NCI-H128 (cell line): Measurements from ENCODE around the gene TXNDC8.
"Not testable (repeated sequence)": the region's sequence is repeated elsewhere in the genome, so short reads cannot be mapped to it uniquely, and the experiment has no call there.

Experiments used
- DNase-seq: peaks from one replicate; lab custom pipeline; 2025; ENCODE audit not compliant: unreplicated experiment; lab: John Stamatoyannopoulos, UW

The TXNDC8 gene

DNA sequence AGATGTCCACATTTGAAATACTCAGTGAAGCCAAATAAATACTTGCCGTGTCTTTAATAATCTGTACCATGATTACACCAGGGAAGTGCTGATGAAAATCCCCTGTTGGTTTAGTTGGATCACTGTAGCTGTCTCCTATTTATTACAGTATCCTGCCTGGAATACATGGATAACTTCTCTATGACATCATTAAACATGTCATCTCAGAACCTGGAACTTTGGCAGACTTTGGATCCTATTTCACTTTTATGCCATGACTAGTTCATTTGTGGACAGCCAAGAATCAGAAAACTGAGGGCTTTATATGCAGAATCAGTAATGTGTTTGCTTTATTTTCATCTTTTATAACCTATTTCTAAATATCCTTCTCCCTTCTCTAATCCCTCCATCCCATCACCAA, at the start of gene TXNDC8:
Gene TXNDC8 (minus strand): TSS at position 137 of the 400 bp plus-strand sequence.
- no peak for DNase-seq

DNA sequence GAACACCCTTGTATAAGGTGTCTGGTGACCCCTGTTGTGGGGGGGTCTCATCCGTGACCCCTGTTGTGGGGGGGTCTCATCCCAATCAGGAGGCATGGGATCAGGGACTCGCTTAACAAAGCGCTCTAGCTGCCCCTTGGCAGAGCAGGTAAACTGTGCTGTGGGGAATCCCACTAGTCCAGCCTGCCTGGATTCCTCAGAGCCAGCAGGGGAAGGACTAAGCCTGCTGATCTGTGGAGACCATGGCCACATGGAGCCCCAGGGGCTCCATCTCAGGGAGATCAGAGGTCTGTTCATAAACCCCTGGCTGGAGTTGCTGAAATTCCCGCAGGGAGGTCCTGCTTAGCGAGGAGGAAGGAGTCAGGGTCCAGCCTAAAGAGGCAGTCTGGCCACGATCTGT, 45.8 kb upstream of the TXNDC8 start:
- DNase-seq, result no peak

DNA sequence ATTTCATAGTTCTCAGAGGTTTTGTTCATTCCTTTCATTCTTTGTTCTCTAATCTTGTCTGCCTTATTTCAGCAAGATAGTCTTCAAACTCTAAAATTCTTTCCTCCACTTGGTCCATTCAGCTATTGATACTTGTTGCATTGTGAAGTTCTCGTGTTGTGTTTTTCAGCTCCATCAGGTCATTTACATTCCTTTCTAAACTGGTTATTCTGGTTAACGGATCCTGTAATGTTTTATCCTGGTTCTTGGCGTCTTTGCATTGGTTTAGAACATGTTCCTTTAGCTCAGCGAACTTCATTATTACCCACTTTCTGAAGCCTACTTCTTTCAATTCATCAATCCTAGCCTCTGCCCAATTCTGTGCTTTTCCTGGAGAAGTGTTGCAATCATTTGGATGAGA, 45.1 kb upstream of the TXNDC8 start:
- DNase-seq, result no peak

DNA sequence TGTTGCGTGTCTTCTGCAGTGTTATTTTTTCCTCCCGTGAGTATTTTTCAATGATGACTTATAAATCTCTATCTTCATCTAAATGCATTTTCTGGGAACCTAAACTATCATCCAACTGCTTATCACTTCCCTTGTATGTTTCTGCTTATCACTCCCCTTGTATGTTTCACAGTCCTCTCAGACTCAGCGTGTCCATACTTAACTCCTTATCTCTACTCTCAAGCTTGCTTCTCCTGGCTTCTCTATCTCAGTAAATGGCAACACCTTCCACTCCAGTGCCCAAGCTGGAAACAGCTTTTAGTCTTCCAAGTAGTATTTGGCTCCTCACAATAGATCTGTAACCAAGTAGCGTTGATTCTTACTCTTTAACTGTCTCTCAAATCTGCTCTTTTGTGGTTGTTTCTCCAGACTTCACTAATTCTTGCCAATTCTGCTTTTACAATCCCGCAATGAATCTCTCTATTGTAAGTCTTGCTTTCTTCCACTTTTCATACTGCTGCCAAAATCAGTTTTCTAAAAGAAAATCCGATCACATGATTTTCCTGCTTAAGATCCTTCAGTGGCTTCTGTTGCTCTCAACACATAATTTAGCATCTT, 33.8 kb upstream of the TXNDC8 start:
- DNase-seq, result no peak

DNA sequence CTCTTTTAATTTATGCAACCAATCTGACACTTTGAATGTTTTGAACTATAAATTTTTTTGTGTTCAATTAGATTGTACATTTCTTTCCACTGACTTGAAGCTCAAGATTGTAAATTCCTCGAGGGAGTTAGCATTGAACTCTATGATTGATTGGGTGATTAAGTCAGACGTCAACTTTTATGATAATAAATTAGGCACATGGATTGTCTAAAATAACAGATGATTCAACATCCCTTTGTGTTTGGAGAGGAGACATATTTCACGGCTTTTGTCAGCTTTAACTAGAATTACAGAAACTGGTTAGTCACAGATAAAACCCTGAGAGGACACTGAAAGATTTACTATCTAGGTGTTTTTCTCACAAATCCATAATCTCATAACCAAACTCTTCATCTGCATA, 32.7 kb upstream of the TXNDC8 start:
- no peak for DNase-seq

DNA sequence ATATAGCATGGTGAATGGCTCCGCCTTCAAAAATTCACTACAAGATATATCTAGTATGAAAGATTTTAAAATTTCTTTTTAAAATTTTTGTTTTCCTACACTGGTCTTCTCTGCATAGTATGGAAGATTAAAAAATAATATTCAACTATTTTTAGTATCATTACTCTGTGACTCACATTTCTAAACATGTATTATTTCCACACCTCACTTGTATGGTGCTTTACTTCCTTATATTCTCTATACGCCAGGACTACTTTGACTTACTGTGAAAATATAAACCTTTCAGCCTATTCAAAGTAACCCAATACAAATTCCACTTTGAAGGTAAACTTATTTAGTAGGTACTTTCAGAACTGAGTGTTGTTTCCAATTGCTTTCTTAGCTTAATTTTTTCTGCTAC, 26.8 kb upstream of the TXNDC8 start:
- DNase-seq, result no peak

DNA sequence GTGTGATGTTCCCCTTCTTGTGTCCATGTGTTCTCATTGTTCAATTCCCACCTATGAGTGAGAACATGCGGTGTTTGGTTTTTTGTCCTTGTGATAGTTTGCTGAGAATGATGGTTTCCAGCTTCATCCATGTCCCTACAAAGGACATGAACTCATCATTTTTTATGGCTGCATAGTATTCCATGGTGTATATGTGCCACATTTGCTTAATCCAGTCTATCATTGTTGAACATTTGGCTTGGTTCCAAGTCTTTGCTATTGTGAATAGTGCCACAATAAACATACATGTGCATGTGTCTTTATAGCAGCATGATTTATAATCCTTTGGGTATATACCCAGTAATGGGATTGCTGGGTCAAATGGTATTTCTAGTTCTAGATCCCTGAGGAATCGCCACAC, 21.3 kb upstream of the TXNDC8 start:
- DNase-seq, result not testable (repeated sequence)

DNA sequence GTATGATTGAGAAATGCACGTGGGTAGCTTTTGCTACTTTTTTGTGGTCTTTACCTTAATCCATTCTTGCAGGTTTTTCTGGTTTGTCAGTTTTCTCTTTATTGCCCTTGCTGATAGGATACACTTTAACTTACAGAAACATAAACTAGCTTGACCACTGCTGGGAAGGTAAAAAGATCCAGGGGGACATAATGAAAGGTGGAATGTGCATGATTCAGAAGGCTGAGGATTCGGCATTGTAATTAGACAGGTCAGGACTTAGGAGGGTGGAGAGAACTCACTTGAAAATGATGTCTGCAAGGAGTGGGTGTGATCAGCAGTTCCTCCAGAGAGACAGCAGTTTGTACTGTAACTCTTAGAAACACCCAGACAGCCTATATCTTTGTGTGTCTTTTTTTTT, 19.8 kb upstream of the TXNDC8 start:
- no peak for DNase-seq

DNA sequence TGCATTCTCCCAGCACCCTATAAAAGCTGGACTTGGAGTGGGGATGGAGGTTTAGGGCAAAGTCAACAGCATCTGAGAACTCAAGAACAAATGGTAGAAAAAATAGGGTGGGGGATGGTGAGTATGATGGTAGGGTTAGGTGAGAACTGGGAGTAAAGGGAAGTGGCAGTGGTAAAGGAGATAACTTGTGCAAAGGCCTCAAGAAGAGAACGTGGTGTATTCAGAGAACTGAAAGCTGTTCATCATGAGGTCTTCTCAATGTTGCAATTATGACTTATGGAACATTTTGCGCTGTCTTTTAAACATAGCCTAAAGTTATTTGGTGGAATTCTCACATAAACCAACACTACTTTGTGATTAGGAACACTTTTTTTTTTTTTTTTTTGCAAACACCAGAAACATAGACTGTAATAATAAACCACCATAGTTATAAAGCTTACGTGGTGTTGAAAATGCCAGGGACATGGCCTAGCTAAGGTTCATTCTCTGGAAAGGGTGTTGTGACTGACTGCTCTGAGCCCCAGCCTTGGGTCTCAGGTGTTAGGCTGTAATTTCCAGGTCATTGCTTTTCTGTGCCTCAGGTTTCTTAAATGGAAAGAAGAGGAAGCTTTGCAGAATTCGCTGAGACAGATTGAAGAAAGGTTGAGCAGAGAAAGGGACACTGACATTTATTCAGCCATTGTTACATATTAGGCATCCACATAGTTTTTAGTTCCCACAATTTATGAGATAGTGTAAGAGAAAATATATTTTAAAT, 19.2 kb upstream of the TXNDC8 start:
- no peak for DNase-seq

DNA sequence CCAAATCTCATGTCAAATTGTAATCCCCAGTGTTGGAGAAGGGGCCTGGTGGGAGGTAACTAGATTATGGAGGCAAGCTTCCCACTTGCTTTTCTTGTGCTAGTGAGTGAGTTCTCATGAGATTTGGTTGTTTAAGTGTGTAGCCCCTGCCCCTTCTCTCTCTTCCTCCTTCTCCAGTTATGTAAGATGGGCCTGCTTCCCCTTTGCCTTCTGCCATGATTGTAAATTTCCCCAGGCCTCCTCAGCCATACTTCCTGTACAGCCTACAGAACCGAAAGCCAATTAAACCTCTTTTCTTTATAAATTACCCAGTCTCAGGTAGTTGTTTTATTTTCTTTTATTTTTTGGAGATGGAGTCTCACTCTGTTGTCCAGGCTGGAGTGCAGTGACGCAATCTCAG, 18.2 kb upstream of the TXNDC8 start:
- DNase-seq, result no peak

DNA sequence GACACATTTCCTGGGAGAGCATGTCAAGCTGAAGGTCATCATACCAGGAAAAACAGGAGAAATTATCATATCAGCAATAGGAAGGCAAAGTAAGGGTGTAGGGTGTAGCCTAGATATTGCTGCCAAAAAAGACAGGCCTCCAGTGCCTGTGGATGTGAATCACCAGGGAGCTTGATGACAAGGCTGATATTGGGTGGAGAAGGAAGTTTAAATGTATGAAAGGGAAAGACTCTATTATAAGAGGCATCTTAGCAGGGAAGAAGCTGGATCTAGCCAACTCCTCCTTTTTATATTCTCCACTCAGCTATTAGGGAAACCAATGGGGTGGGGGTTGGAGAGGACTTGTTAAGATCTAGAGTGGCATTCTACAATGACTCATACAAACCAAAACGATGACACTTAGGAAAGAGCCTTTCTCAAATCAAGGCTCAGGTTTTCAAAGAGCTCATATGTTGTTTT, 13.4 kb upstream of the TXNDC8 start:
- no peak for DNase-seq

DNA sequence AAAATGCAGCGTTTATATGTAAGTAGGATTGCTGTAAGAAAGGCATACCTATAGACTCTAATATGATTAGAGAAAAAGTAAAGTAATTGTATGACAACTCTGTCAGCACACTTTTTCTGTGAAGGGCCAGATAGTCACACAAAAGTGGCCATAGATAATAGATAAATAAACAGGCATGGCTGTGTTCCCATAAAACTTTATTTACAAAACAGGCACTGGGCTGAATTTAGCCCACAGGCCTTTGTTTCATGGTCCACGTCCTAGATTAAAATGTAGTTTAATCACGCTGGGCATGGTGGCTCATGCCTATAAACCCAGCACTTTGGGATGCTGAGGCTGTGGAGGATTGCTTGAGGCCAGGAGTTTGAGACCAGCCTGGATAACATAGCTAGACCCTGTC, 8.7 kb upstream of the TXNDC8 start:
- DNase-seq, result no peak

DNA sequence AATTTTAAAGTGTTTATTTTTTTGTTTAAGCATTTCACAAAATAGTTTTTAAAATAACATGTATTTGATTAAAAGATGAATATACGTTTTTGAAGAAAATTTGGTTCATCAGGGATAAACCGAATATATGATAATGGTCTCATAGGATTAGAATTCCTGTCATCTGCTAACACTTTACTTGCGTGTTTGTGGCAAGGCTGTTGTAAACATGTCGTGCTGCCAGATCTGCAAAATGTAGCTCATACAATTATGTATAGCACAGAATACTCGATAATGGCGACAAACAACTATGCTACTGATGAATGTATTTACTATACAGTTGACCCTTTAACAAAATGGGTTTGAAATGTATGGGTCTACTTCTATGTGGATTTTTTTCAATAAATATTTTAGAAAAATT, 7.2 kb upstream of the TXNDC8 start:
- DNase-seq, result no peak

DNA sequence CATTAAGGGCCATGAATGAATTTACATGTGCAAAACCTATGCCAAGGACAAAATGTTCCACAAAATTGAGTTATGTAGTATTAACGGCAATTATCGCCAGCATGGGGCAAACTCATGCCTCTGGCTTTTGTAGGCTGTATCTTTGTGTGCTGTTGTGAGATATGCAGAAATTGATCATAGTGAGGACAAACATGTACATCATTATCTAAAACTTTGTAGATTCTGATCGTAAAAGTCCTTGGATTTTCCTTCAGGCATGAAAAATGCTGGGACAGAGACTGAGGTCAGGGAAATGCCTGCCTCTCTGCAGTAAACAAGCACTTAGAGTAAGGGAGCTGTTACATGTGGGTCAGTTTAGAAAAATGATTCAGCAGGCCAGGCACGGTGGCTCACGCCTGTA, 5.9 kb upstream of the TXNDC8 start:
- no peak for DNase-seq

DNA sequence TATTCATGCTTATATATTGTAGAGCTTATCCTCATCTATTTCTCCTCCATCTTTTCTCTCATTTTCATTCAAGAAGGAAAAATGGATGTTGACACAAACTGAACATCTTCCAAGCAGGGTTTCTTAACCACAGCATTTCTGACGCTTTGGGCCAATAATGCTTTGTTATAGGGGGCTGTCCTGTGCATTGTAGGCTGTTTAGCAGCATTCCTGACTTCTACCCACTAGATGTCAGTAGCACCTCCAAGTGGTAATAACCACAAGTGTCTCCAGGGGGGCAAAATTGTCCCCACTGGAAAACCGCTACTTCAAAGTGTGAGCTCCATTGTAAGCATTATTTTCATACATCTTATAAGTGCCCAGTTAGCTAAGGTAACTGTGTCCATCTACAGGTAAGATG, 2.6 kb upstream of the TXNDC8 start:
- DNase-seq, result no peak

DNA sequence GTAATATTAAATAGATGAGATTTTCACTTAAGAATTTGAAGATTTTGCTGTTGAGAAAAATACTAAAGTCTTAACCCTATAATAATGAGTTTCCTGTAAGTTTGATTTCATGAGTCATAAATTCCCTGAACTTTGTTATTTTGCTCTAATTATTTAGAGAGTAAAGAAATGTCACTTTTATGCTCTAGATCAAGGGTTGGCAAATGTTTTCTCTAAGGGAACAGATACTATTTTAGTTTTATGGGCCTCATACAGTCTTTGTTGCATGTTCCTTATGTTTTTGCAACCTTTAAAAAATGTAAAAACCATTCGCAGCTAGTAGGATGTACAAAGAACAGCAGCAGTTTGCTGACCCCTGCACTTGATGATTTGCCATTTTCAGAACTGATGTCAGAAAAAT, 480 bp upstream of the TXNDC8 start:
- no peak for DNase-seq

DNA sequence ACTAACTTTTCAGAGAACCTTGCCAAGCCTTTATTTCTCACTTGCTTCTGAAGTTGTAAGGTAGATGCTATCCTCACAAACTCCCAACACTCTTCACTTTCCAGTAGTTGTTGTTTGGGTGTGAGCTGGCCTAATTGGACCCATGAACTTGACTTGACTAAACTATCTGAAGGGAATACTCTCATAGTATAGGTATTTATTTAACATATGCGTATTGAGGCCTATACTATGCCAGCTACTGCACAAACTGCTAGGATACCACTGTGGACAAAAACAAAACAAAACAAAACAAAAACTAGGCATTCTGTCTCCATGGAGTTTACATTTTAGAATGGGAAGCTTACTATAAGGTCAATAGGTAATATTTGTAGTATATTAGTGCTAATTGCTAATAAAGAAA, 1.3 kb downstream of the TXNDC8 start:
- no peak for DNase-seq

DNA sequence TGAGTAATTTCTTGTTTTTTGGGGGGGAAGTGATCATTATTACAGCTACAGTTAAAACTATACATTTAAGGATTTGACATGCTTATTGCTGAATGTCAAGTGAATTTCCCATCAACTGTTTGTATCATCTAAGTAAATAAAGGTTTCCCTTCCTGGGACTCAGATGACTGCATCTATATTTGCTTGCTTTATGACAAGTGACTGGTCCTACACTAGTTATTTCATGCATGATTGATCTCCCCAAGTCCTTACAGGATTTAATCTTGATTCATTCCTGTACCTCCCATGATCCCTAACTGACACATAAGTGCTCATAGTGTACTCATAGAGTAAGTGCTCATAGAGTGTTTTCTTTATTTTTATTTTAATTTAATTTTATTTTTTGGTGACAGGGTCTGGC, 2.8 kb downstream of the TXNDC8 start:
- DNase-seq, result no peak

DNA sequence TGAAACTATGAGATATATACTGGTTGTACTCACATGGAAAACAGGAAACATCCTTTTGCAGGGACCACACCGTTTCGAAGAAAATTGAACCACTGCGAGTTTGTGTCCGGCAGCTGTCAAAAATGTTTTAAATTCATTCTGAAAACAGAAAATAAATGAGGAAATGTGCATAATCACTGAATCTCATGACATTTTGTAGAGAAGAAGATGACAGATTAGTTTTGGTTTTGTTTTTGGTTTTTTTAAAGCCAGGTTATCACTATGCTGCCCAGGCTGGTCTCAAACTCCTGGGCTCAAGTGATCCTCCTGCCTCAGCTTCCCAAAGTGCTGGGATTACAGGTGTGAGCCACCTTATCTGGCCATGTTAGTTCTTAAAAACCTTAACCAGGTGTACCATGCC, 3.5 kb downstream of the TXNDC8 start:
- DNase-seq, result no peak

DNA sequence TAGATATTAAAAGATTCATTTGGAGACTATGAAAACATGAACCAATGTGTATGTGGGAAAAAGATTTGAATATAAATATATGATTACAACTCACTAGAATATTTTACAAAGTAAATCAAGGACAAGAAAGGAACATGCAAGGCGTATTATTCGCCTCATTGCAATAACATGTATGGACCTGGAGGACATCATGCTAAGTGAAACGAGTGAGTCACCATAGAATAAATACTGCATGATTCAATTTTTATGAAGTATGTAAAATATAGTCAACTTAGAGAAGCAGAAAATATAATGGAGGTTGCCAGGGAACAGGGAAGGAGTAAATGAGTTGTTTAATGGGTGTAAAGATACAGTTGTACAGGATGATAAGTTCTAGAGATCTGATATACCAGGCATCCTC, 4.9 kb downstream of the TXNDC8 start:
- DNase-seq, result no peak

DNA sequence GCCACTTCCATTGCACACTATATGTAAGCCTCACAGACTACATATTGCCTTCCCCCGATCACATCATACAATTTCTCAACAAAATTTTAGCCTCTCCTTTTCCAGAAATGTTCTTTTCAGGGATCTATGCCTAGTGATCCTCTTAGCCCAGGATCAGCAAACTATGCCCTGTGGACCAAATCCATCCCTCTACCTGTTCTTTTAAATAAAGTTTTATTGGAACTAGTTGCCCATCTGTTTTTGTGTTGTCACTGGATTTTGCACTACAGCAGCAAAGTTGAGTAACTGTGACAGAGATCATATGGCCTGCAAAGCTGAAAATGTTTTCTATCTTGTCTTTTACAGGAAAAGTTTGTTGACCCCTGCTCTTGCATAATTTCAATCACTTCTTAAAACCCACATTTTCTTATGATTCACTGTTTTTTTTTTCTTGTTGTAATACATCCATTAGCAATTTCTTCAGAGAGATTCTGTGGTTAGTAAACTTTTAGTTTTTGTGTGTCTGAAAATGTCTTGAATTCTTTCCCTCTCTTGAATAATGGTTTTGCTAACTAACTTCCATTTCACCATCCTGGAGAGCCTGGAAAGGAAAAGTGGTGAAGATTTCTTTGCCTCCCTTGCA, 7.1 kb downstream of the TXNDC8 start:
- DNase-seq, result no peak

DNA sequence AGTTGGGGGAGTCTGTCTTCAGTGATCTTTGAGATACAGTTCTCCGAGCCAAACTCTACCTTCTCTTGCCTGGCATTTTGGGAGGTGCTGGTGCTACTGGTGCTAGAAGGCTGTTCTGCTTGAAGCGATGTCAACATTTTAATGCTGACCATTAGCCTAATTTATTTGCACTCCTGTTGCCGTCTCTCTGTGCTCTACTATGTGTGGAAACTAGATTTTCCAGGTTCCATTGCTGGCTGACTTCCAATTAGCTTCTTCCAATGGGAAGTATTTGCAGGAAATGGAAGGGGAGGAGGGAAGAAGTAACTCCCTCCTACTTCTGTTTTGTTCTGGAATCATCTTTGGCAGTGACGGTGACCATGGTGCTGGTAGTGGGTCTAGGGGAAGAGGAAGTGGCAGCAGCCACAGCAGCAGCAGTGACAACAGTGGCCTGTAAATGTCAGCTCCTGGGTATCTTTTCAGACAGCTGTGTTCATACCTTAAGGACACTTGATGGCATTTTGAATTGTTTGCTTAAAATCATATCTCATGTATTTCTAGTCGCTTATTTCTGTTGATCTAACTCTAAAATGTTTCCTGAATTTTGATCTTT, 7.9 kb downstream of the TXNDC8 start:
- DNase-seq, result no peak
